GM19238 (cell line): ENCODE data around the gene FDXR.
A peak's percentile ranks its signal among the peaks of the same experiment; 100 is the strongest.

ENCODE experiments used
- DNase-seq: peaks from one replicate; pipeline ENCODE4 v3.0.0; 2011; ENCODE audit warnings: low spot score; ENCODE audit not compliant: insufficient read length

Gene FDXR

DNA sequence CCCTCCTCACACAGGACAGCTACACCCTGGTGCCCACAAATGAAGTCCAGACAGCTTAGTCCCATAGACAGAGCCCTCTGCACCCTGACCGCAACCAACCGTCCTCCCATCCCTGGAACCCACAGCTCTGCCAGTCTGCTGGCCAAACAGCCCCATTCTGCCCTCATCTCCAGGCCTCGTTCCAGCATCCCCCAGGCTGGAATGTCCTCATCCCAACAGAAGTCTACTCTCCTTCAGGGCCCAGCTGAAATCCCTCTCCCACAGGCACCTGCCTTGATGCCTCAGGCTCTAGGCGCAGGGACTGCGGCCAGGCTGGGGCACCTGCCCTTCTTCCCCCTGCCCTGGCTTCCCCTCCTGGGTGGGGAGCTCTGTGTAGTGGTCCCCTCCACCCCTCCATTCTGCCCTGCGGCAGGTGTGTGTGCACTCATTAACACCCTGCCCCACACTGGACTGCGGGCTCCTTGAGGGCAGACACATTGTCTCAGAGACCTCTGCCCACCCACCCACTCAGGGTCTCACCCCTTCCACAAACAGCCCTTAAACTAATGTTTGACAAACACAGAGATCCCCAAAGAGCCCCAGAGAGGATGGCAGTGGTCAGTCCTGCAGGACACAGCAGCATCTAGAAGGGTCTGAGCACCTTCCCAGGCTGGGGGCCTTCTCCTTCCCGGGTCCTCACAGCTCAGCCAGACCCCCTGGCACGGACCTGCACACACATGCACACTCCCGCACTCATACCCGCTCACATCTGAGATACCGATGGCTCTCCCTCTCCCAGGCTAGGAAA, 13.9 kb downstream of the FDXR start:
- DNase-seq = no peak

DNA sequence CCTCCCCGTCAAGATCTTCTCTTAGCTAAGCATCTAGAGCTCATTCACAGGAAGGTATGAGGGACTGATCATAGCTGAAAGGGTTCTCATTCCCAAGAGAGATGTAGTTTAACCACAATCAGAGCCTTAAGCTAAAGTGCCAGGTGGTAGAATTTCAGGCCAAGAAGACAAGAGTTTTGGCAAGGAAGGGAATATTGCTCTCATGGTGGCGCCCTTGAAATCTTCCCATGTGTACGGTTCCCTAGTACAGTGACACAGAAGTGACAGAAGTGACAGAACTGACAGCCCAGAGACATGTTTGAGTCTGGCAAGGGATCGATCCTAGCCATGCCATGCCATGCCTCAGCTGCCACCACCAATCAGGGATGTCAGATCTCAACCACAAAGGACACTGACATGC, 15.6 kb downstream of the FDXR start:
- DNase-seq = no peak

DNA sequence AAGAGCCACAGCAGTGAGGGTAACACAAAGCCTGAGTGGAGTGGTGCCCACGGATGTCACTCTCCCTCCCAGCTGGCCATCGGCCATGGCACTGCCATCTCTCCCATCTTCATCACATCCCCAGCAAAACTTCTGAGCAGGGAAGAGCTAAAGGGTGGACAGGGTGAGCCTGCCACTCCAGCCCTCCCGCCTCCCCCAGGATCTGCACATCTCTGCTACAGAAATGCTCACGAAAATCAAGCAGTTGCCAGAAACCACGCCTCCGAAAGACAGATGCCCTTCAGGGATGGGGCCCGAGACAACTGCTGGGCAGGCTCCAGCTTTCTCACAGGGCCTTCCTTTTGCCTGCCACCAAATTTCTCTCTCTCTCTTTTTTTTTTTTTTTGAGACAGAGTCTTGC, 16.7 kb downstream of the FDXR start:
- no peak for DNase-seq

GRCh38 chr17:74855323-74855722, 17.5 kb downstream of the FDXR start:
- no peak for DNase-seq

DNA sequence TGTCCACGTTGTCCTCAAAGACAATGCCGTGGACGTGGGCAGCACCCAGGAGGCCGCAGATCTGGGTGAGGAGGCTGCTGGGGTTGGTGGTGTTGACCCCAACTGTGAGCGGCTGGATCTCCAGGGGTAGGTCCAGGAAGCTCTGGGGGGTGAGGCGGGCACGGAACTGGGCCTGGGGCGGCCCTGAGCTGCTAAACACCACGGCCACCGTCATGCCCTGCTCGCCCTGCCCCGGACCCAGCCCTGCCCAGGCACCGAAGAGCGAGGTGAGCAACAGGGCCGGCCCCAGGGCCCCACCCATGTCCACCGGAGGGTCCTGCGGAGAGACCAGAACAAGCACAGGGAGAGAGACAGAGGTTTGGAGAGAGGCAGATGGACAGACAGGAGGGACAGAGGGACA, 18.0 kb downstream of the FDXR start:
- no peak for DNase-seq

- no peak for DNase-seq
Observed at GRCh38 chr17:74853669-74854068, 19.1 kb downstream of the FDXR start.

- no peak for DNase-seq
Observed at GRCh38 chr17:74853048-74853397, 19.8 kb downstream of the FDXR start.

GRCh38 chr17:74852237-74853047, 20.4 kb downstream of the FDXR start:
- peak; percentile 76 for DNase-seq

DNA sequence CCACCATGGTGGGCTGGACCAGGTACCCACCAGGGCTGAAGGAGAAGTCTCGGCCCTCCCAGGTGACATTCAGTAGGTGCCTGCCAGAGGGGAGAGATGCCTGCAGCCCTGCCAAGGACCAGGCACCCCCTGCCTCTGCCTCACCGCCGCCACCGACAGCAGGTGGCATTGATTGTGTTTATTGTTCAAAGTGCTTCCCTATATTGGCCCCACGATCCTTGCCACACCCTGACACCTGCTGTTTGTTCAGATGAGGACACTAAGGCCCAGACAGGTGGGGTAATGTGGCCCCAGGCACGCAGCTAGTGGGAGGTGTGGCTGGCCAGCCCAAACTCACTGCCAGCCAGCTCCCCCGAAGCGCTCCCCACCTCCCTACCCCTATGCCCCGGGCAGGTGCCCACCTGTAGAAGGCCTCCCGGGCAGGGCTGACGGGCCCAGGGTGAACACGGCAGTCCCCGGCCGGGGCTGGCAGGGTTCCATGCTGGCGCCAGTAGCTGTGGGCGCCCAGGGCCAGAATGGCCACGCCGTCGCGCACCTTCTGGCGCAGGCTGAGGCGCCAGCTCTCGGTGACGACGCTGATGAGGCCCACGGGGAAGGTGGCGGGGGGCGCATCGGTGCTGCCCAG, 21.1 kb downstream of the FDXR start:
- DNase-seq = no peak

DNA sequence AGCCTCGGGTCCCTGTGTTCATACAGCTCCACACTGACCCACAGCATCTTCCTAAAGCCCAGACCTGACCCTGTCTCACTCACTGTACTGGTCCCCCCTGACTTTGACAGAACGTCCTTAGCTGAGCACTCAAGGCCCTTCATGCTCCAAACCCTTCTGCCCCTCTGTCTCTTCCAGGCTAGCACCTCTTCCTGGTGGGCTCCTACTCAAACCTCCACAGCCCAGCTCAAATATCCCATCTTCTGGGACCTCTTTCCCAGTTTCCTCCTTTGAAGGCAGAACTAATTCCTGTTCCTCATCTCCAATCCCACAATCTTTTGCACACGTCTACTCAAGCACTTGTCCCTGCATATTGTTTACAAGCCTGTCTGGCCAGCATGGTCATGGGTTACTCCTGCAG, 21.9 kb downstream of the FDXR start:
- no peak for DNase-seq

DNA sequence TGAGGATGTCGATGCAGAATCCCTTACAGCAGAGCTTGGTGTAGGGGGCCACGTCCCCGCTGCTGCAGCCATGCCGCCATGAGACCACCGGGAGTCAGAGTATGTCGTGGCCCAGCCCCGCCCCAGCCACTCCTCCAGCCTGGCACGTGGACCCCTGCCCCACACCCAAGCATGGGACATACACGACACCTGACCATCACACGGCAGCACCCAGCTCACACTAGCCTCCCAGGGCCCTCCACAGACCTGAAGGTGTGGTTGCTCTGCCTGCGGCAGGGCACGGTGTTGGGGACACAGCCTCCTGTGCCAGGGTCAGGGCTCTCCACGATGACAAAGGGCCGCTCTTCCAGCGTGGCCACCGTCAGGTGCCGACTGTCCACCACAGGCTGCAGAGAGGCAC, 22.5 kb downstream of the FDXR start:
- no peak for DNase-seq

GRCh38 chr17:74848656-74849399, 24.0 kb downstream of the FDXR start:
- DNase-seq = no peak

DNA sequence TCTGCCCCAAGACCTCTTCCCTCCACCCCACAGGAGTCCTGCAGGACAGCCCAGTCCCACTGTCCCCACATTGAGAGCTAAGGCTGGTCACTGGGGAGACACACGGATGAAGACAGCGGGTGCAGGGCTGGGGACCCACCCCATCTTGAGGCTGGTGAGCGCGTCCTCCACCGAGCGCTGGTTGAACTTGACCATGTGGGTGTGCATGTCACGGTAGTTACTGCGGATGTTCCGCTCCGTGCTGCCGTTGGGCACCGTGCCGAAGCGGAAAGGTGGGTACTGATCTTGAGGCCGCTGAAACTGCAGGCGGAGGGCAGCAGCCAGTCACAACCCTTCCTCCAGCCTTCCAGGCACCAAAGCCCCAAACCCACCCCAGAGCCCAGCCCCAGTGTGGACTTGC, 26.2 kb downstream of the FDXR start:
- DNase-seq = no peak

DNA sequence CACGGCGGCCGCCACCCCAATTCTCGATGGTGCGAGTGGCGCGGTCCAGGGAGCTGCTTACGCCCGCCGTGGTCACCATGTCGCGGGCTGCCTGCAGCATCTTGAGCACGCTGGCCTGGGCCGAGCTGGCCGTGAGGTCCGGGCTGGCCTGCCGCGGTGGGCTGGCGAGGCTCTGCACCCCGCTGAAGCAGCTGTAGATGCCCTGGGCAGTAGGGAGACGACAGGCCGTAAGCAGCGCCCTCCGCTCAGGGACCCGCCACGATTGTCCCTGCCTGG, 29.5 kb downstream of the FDXR start:
- no peak for DNase-seq

DNA sequence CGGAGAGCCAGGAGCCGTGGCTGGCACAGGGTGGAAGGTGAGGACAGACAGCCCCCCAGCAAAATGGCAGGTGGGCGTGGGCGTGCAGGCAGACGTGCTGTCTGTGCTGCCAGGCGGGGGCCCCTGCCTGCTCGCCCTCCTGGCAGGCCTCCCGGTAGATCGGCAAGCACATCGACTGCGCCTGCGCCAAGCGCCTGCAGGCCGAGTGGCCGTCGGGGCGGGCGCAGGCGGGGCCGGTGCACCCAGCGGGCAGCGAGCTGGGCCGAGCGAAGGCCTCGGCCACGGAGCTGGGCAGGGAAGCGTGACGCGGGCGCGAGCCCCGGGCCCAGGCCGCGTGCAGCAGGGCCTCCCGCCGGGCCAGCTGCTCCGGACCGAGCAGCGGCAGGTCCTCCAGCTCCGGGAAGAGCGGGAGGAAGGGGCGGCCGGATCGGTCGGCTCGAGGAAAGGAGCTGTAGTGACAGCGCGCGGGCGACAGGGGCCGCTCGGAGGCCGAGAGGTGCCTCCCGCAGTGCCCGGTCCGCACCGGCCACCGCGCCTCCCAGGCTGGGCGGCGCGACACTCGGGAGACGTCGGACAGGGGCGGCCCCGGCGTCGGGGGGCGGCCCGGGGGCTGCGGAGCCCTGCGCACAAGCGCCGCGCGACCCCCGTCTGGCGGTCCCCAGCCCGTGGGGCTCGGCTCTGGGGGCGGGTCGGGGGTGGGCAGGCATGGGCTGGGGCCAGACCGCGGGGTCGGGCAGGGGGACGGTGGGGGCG, 30.0 kb downstream of the FDXR start:
- DNase-seq = no peak

DNA sequence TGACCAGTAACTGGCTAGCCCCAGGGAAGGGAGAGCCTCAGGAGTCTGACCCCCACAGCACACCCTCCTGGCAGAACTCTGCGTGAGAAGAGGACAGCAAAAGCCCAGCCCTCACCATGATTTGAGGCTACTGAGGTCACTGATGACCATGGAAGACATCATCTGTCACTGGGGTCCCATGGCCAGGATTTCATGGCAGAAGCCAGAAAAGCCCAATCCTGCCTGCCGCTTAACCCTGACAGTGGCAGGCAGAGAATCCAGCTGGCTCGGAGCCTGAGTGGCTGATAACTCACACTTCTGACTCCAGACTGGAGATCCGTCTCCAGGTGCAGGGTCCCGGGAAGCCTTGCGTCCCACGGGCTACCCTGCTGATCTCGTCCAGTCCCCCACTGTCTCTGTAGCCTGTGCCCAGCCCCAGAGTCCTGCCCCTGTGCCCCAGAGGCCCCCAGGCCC, 30.6 kb downstream of the FDXR start:
- no peak for DNase-seq

GRCh38 chr17:74840989-74841666, 31.7 kb downstream of the FDXR start:
- DNase-seq = no peak

DNA sequence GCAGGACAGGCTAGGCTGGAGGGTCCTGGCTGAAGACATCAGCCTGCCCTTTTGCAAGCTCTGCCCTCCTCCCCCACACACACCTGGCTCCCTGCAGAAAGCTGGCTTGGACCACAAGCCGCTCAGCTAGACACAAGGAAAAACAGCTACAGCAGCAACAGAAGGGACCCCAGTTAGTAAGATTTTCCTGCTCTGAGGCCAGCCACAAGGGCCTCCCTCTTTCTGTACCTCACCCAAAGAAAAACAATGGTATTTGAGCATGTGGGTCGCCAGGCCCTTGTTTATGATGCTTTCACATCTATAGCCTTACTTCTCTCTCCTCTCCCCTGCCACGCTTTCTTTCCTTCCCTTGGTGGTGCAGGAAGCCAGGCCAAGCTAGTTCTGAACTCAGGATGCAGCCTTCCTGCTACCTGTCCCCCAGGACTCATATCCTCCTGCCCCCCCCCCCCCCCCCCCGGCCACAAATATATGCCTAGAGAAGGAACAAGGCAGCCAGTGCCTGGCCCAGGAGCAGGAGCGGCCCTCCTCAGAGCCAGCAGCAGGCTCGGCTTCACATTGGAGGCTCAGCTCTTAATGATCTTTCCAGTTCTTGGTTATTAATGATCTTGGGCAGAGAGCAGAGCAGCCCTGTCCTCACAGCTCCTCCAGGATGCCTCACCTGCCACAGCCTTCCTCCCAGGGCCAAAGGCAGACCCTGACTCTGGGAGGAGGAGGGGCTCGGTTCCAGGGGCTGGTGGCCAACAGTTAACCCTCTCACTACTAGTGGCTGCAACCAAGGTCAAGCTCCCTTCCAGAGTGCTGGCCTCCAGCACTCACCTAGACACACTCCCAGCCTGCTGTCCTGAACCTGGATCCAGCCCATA, 32.6 kb downstream of the FDXR start:
- no peak for DNase-seq

DNA sequence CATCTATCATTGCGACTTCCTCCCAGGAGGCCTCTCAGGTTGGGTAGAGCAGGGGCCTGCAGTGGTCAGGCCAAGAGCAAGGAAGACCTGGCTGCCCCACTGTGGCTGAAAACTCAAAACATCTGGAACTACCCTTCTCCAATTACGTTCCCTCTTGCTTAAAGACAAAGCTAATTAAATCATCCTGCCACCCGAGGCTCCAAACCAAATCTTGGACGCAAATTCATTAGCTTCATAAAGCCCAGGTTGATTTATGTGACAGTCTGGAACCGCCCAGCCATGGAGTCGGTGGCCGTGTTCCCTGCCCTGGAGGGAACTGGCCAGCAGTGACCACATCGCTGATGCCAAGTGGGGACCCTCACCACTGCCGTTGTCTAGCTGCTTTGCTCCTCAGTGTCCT, 34.5 kb downstream of the FDXR start:
- DNase-seq = no peak
